Uterus (tissue), 2 donors: ENCODE results near the gene HOXC4.
"Not testable (repeated sequence)": the region's sequence is repeated elsewhere in the genome, so short reads cannot be mapped to it uniquely, and the experiment has no call there.

Source experiments
- POLR2A ChIP-seq, 2 donors: fragments of 450-650 bp; IDR thresholded peaks; one replicate each; pipeline ENCODE4 v1.6.1; 2016; ENCODE audit warnings: antibody characterized with exemption in 2 of 2, mild to moderate bottlenecking in 1 of 2, moderate library complexity in 1 of 2
- TF ChIP-seq, protein P1 (sequence below), 4 experiments: fragments of 200-600 bp in 2 of 4; fragments of 450-650 bp in 2 of 4; sonication (generic) in 2 of 4; IDR thresholded peaks; one replicate each; pipeline ENCODE4 v1.5.1; 2016 to 2019; ENCODE audit warnings: antibody characterized with exemption in 4 of 4, mild to moderate bottlenecking in 2 of 4, moderate library complexity in 1 of 4

DNA sequence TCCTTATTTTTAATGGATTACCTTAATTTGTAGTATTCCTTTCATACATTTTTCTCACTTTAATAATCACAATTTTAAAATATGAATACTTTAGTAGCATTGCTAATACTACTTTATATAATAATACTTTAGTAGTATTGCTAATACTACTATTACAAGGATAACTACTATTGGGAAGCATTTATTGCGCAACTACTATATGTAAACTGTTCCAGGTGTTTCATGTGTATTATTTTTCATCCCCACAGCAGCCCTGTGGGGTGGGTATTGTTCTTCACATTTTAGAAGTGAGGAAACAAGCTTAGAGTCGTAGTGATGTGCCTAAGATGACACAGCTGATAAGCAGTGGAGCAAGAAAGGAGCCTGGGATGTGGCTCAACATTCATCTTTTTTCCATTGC, 45.0 kb downstream of the HOXC4 start:
- TF ChIP-seq, protein P1, sequence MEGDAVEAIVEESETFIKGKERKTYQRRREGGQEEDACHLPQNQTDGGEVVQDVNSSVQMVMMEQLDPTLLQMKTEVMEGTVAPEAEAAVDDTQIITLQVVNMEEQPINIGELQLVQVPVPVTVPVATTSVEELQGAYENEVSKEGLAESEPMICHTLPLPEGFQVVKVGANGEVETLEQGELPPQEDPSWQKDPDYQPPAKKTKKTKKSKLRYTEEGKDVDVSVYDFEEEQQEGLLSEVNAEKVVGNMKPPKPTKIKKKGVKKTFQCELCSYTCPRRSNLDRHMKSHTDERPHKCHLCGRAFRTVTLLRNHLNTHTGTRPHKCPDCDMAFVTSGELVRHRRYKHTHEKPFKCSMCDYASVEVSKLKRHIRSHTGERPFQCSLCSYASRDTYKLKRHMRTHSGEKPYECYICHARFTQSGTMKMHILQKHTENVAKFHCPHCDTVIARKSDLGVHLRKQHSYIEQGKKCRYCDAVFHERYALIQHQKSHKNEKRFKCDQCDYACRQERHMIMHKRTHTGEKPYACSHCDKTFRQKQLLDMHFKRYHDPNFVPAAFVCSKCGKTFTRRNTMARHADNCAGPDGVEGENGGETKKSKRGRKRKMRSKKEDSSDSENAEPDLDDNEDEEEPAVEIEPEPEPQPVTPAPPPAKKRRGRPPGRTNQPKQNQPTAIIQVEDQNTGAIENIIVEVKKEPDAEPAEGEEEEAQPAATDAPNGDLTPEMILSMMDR (IDR thresholded peaks at IDR 0.05): not testable (repeated sequence)
- TF ChIP-seq POLR2A (IDR thresholded peaks at IDR 0.05): not testable (repeated sequence)
